Natural killer cell (primary cell): ENCODE measurements around the gene SAMD14. TPM values are rescaled to one million over a fixed set of nuclear protein-coding genes. Genes with fewer than 3 reads are reported as not detected.

Experiments
- ATAC-seq, 3 donors: fragments of 150-1000 bp in 2 of 3; fragments of 200-7000 bp in 1 of 3; cut with Tn5 transposase; 1 replicate in 1 of 3; 2 replicates in 2 of 3; pipeline ENCODE4 v1.10.0; 2021; ENCODE audit warnings: mild to moderate bottlenecking in 2 of 3, moderate library complexity in 2 of 3
- DNase-seq, 2 donors: peaks; one replicate each; pipeline versions ENCODE4 v3.0.0 to v3.0.0-alpha.2; 2013 to 2021; ENCODE audit warnings: mixed read lengths in 1 of 2
- H3K27ac ChIP-seq: one replicate; pipeline ENCODE4 v1.5.1; 2013; ENCODE audit warnings: mild to moderate bottlenecking, low read length
- H3K27me3 ChIP-seq: one replicate; pipeline ENCODE4 v1.6.1; 2013; ENCODE audit warnings: low read length; ENCODE audit not compliant: control insufficient read depth, insufficient read depth
- H3K36me3 ChIP-seq: one replicate; pipeline ENCODE4 v1.6.1; 2013; ENCODE audit warnings: low read length; ENCODE audit not compliant: control insufficient read depth, insufficient read depth
- H3K4me1 ChIP-seq: one replicate; pipeline ENCODE4 v1.6.1; 2013; ENCODE audit warnings: low read length; ENCODE audit not compliant: control insufficient read depth, insufficient read depth
- H3K4me3 ChIP-seq: one replicate; pipeline ENCODE4 v1.5.1; 2013; ENCODE audit warnings: low read length
- H3K9me3 ChIP-seq: one replicate; pipeline ENCODE4 v1.6.1; 2013; ENCODE audit warnings: low read length; ENCODE audit not compliant: control insufficient read depth, insufficient read depth
- H3K27ac Mint-ChIP-seq, 2 donors: one replicate each; pipeline ENCODE4 v1.8.0; 2022; ENCODE audit warnings: mild to moderate bottlenecking in 2 of 2, mixed read lengths in 2 of 2, moderate library complexity in 1 of 2
- H3K27me3 Mint-ChIP-seq, 2 donors: one replicate each; pipeline ENCODE4 v1.8.0; 2022; ENCODE audit warnings: low read depth in 2 of 2, mixed read lengths in 2 of 2
- H3K36me3 Mint-ChIP-seq: one replicate; pipeline ENCODE4 v1.8.0; 2022; ENCODE audit warnings: mixed read lengths
- H3K4me1 Mint-ChIP-seq, 2 donors: one replicate each; pipeline ENCODE4 v1.8.0; 2022; ENCODE audit warnings: mixed read lengths in 2 of 2
- H3K4me3 Mint-ChIP-seq: one replicate; pipeline ENCODE4 v1.8.0; 2022; ENCODE audit warnings: mild to moderate bottlenecking, moderate library complexity, mixed read lengths
- H3K9me3 Mint-ChIP-seq, 2 donors: one replicate each; pipeline ENCODE4 v1.8.0; 2022; ENCODE audit warnings: mixed read lengths in 2 of 2
- CTCF ChIP-seq: fragments of 200-600 bp; IDR thresholded peaks from one replicate; pipeline ENCODE4 v1.8.0; 2022; ENCODE audit warnings: antibody characterized with exemption
- WGBS: methylation state at CpG from one replicate; pipeline ENCODE4 v1.1.7; 2013; ENCODE audit warnings: missing lambda C conversion rate; ENCODE audit not compliant: insufficient coverage; 5-methylcytosine and 5-hydroxymethylcytosine counted together
- intact Hi-C: fragments of 100-400 bp; cut with micrococcal nuclease; formaldehyde crosslinking; loops from one replicate; pipeline ENCODE4 v1.14.2; 2022
- total RNA-seq, 4 donors: library from RNA; stranded (reverse); fragments of 120-200 nt in 1 of 4; gene quantifications; one replicate each; pipeline versions ENCODE4 v1.2.3 to v1.2.4, GENCODE V29; 2013 to 2022

SAMD14 gene
- total RNA-seq, 3 donors from 2014 or later (not counting 1 experiment from before 2014, with no cell fraction given) = 1.1 to 2.1 (median 1.5) TPM

- ATAC-seq (no peak), DNase-seq (no peak)
- Mint-ChIP-seq H3K4me3 (no peak overlapping the region), H3K27ac (no peak overlapping the region), H3K4me1 (peaks cover 8 to 11% of the 10 kb centered on the region in 2 donors), H3K27me3 (peaks cover 17 to 18% of the 10 kb centered on the region in 2 donors), H3K36me3 (no peaks in the 10 kb centered on the region), H3K9me3 (no peaks in the 10 kb centered on the region)
- H3K4me1 ChIP-seq = peaks cover 4% of the 10 kb centered on the region
- H3K4me3 ChIP-seq = no peak overlapping the region
- WGBS = 93% methylated on average over 14 of the region's 14 CpGs
- no peak for TF ChIP-seq CTCF
- H3K27ac ChIP-seq = no peak overlapping the region
- H3K36me3 ChIP-seq = peaks cover 26% of the 10 kb centered on the region
- intact Hi-C loops = no loop called here
- H3K9me3 ChIP-seq = no peaks in the 10 kb centered on the region
- peaks cover 7% of the 10 kb centered on the region for H3K27me3 ChIP-seq
Observed at GRCh38 chr17:50111673-50112655, 18.0 kb downstream of the SAMD14 start.

- no peaks in the 10 kb centered on the region for H3K9me3 ChIP-seq
- WGBS = 94% methylated on average over 19 of the region's 19 CpGs
- Mint-ChIP-seq H3K4me3 (no peak overlapping the region), H3K36me3 (no peaks in the 10 kb centered on the region), H3K4me1 (peaks cover 6 to 8% of the 10 kb centered on the region in 2 donors), H3K27ac (no peak overlapping the region), H3K27me3 (peaks cover 10 to 11% of the 10 kb centered on the region in 2 donors), H3K9me3 (no peaks in the 10 kb centered on the region)
- no peak overlapping the region for H3K27ac ChIP-seq
- DNase-seq = no peak
- H3K4me3 ChIP-seq = no peak overlapping the region
- no peak for ATAC-seq
- peaks cover 2% of the 10 kb centered on the region for H3K27me3 ChIP-seq
- no peak for TF ChIP-seq CTCF
- H3K36me3 ChIP-seq = peaks cover 34% of the 10 kb centered on the region
- no peaks in the 10 kb centered on the region for H3K4me1 ChIP-seq
- intact Hi-C loops = no loop called here
Observed at GRCh38 chr17:50110591-50111349, 19.2 kb downstream of the SAMD14 start.

GRCh38 chr17:50109785-50110184, 20.2 kb downstream of the SAMD14 start:
- no peaks in the 10 kb centered on the region for H3K9me3 ChIP-seq
- Mint-ChIP-seq H3K9me3 (no peaks in the 10 kb centered on the region), H3K36me3 (no peaks in the 10 kb centered on the region), H3K4me3 (no peak overlapping the region), H3K27me3 (peaks cover 3 to 4% of the 10 kb centered on the region in 2 donors), H3K27ac (no peak overlapping the region), H3K4me1 (peaks cover 0 to 7% of the 10 kb centered on the region in 2 donors)
- no peak overlapping the region for H3K27ac ChIP-seq
- H3K4me3 ChIP-seq = no peak overlapping the region
- DNase-seq = no peak
- 95% methylated on average over 19 of the region's 19 CpGs for whole genome bisulfite sequencing
- H3K36me3 ChIP-seq = peaks cover 38% of the 10 kb centered on the region
- ATAC-seq = no peak
- intact Hi-C loops = no loop called here
- no peak for TF ChIP-seq CTCF
- no peaks in the 10 kb centered on the region for H3K4me1 ChIP-seq
- no peaks in the 10 kb centered on the region for H3K27me3 ChIP-seq
